SK-N-SH treated with all-trans-retinoic acid at 6 μM for 48 hours (cell line): ENCODE results near the gene FAM20C.

Source experiments
- CSDC2 ChIP-seq: fragments of 250-450 bp; sonication (Bioruptor Pico); IDR thresholded peaks from 2 replicates; pipeline ENCODE4 v1.5.0; 2020; ENCODE audit warnings: mild to moderate bottlenecking, moderate library complexity
- SNAI2 ChIP-seq: fragments of 250-450 bp; sonication (Bioruptor Pico); IDR thresholded peaks from 2 replicates; pipeline ENCODE4 v1.5.0; 2020; ENCODE audit warnings: mild to moderate bottlenecking, moderate library complexity
- TOX ChIP-seq: fragments of 250-450 bp; sonication (Bioruptor Pico); IDR thresholded peaks from 2 replicates; pipeline ENCODE4 v1.8.0; 2021; ENCODE audit warnings: mild to moderate bottlenecking, moderate library complexity, borderline replicate concordance
- ZC3H10 ChIP-seq: fragments of 250-450 bp; sonication (Bioruptor Pico); IDR thresholded peaks from 2 replicates; pipeline ENCODE4 v1.5.1; 2021; ENCODE audit warnings: mild to moderate bottlenecking, moderate library complexity
- TF ChIP-seq, protein P1 (sequence below): fragments of 250-450 bp; sonication (Bioruptor Pico); IDR thresholded peaks from 2 replicates; pipeline ENCODE4 v1.5.1; 2020; ENCODE audit warnings: low read depth, mild to moderate bottlenecking, moderate library complexity
- TF ChIP-seq, protein P2 (sequence below): fragments of 250-450 bp; sonication (Bioruptor Pico); IDR thresholded peaks from 2 replicates; pipeline ENCODE4 v1.8.0; 2020; ENCODE audit warnings: mild to moderate bottlenecking, moderate library complexity, borderline replicate concordance

DNA sequence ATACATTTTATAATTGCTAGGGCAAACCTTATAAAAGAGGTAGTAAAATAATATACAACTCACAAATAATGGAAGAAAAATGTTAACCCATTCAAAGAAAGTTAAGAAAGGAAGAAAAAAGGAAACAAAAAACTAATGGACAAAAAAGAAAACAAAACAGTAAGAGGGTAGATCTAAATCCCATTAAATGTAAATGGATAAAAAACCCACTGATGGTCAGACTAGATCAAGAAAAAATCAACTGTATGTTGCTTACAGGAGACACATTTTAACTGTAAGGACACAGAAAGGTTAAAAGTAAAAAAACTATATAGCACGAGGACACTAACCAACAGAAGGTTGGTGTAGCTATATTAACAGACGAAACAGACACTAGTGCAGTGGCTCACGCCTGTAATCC, 115.6 kb downstream of the FAM20C start:
- TF ChIP-seq, protein P1, sequence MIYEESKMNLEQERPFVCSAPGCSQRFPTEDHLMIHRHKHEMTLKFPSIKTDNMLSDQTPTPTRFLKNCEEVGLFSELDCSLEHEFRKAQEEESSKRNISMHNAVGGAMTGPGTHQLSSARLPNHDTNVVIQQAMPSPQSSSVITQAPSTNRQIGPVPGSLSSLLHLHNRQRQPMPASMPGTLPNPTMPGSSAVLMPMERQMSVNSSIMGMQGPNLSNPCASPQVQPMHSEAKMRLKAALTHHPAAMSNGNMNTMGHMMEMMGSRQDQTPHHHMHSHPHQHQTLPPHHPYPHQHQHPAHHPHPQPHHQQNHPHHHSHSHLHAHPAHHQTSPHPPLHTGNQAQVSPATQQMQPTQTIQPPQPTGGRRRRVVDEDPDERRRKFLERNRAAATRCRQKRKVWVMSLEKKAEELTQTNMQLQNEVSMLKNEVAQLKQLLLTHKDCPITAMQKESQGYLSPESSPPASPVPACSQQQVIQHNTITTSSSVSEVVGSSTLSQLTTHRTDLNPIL (CRISPR knock-in tag): no peak
- no peak for TF ChIP-seq ZC3H10 (CRISPR knock-in tag)
- no peak for TF ChIP-seq TOX
- TF ChIP-seq, protein P2, sequence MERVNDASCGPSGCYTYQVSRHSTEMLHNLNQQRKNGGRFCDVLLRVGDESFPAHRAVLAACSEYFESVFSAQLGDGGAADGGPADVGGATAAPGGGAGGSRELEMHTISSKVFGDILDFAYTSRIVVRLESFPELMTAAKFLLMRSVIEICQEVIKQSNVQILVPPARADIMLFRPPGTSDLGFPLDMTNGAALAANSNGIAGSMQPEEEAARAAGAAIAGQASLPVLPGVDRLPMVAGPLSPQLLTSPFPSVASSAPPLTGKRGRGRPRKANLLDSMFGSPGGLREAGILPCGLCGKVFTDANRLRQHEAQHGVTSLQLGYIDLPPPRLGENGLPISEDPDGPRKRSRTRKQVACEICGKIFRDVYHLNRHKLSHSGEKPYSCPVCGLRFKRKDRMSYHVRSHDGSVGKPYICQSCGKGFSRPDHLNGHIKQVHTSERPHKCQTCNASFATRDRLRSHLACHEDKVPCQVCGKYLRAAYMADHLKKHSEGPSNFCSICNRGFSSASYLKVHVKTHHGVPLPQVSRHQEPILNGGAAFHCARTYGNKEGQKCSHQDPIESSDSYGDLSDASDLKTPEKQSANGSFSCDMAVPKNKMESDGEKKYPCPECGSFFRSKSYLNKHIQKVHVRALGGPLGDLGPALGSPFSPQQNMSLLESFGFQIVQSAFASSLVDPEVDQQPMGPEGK: no peak
- TF ChIP-seq CSDC2: no peak
- TF ChIP-seq SNAI2 (CRISPR knock-in tag): no peak
